Endothelial cell of umbilical vein (primary cell): Measurements from ENCODE around the gene TMEM170B. TPM values are rescaled to one million over a fixed set of nuclear protein-coding genes. Genes with fewer than 3 reads are reported as not detected.

Source experiments
- BruUV-seq: library from RNA; stranded (reverse); fragments of 400-500 nt; replicated peaks from 2 replicates; lab custom pipeline; 2021; lab: Mats Ljungman, UMichigan
- CTCF ChIA-PET: fragments of 300-600, 350-600 bp; sonication (Branson Sonifier 250); formaldehyde crosslinking; loops from one replicate; lab custom pipeline; 2021; ENCODE audit warnings: antibody characterized with exemption, inconsistent platforms; lab: Charles Lee
- POLR2A ChIA-PET: fragments of 300-600, 350-600 bp; sonication (Branson Sonifier 250); formaldehyde crosslinking; loops from one replicate; lab custom pipeline; 2021; ENCODE audit warnings: antibody characterized with exemption, inconsistent platforms; lab: Charles Lee
- DNase-seq: peaks from one replicate; pipeline ENCODE4 v3.0.0-alpha.2; 2011; ENCODE audit warnings: low read depth, low spot score
- FAIRE-seq: peaks from 2 replicates; lab custom pipeline; 2011; peaks lifted over from hg19 to GRCh38; lab: Jason Lieb, UNC
- H2AFZ ChIP-seq: 2 replicates; pipeline ENCODE4 v1.6.0; 2012; ENCODE audit warnings: low read depth, low read length, control low read depth, inconsistent platforms
- H3K27ac ChIP-seq: 2 replicates; pipeline ENCODE4 v1.5.1; 2011; ENCODE audit warnings: low read depth, mild to moderate bottlenecking, control low read depth, low read length, moderate library complexity; ENCODE audit not compliant: insufficient read depth
- H3K27me3 ChIP-seq, 2 experiments: 2 replicates each; pipeline versions ENCODE4 v1.6.0 to v1.6.1; 2011; ENCODE audit warnings: low read length in 2 of 2, mixed read lengths in 1 of 2; ENCODE audit not compliant: control insufficient read depth in 2 of 2, insufficient read depth in 2 of 2
- H3K36me3 ChIP-seq, 2 experiments: 2 replicates in 1 of 2; 3 replicates in 1 of 2; pipeline ENCODE4 v1.5.1; 2011; ENCODE audit warnings: low read length in 2 of 2, mild to moderate bottlenecking in 1 of 2, moderate library complexity in 1 of 2; ENCODE audit not compliant: control insufficient read depth in 2 of 2, insufficient read depth in 2 of 2; ENCODE audit errors: extremely low read depth in 1 of 2
- H3K4me1 ChIP-seq: 3 replicates; pipeline ENCODE4 v1.5.1; 2011; ENCODE audit warnings: mild to moderate bottlenecking, low read length; ENCODE audit not compliant: control insufficient read depth, insufficient read depth; ENCODE audit errors: extremely low read depth
- H3K4me2 ChIP-seq: 2 replicates; pipeline ENCODE4 v1.6.1; 2011; ENCODE audit warnings: low read length, control low read depth, mixed read lengths; ENCODE audit not compliant: insufficient read depth
- H3K4me3 ChIP-seq, 3 experiments: fragments of 200-600 bp in 1 of 3; sonication (generic), shearing (Covaris generic) in 1 of 3; replicated peaks in 1 of 3; 2 replicates each; pipeline ENCODE4 v1.5.1; 2011 to 2016; ENCODE audit warnings: control low read depth in 3 of 3, low read length in 3 of 3, mild to moderate bottlenecking in 2 of 3, inconsistent platforms in 1 of 3, low read depth in 1 of 3, moderate library complexity in 1 of 3; ENCODE audit not compliant: insufficient read depth in 1 of 3
- H3K79me2 ChIP-seq: 2 replicates; pipeline ENCODE4 v1.6.0; 2012; ENCODE audit warnings: low read length, inconsistent platforms; ENCODE audit not compliant: control insufficient read depth, insufficient read depth
- H3K9ac ChIP-seq: replicated peaks from 2 replicates; pipeline ENCODE3; 2011; ENCODE audit warnings: low read length, control low read depth; ENCODE audit not compliant: insufficient read depth; ENCODE audit errors: extremely low read depth
- H3K9me1 ChIP-seq: replicated peaks from 3 replicates; pipeline ENCODE4 v1.6.0; 2011; ENCODE audit warnings: mild to moderate bottlenecking, low read length; ENCODE audit not compliant: control insufficient read depth, insufficient read depth; ENCODE audit errors: extremely low read depth
- H3K9me3 ChIP-seq: replicated peaks from 2 replicates; pipeline ENCODE4 v1.5.1; 2012; ENCODE audit warnings: low read length, inconsistent platforms; ENCODE audit not compliant: control insufficient read depth, insufficient read depth
- H4K20me1 ChIP-seq: replicated peaks from 2 replicates; pipeline ENCODE3; 2011; ENCODE audit warnings: mild to moderate bottlenecking, low read length; ENCODE audit not compliant: control insufficient read depth, insufficient read depth; ENCODE audit errors: extremely low read depth
- EZH2 ChIP-seq: IDR thresholded peaks from 2 replicates; pipeline ENCODE4 v1.6.1; 2012; ENCODE audit warnings: borderline replicate concordance, low read depth, mild to moderate bottlenecking, moderate library complexity, low read length, inconsistent platforms; ENCODE audit not compliant: severe bottlenecking
- FOS ChIP-seq: IDR thresholded peaks from 2 replicates; pipeline ENCODE4 v1.6.1; 2011; ENCODE audit warnings: mild to moderate bottlenecking, low read length, moderate library complexity, borderline replicate concordance; ENCODE audit not compliant: insufficient read depth
- GATA2 ChIP-seq: IDR thresholded peaks from 2 replicates; pipeline ENCODE4 v1.7.0; 2011; ENCODE audit warnings: low read depth, mild to moderate bottlenecking, moderate library complexity, mixed read lengths, low read length; ENCODE audit not compliant: insufficient read length, insufficient read depth
- JUN ChIP-seq: IDR thresholded peaks from 2 replicates; pipeline ENCODE4 v1.6.1; 2011; ENCODE audit warnings: borderline replicate concordance, low read depth; ENCODE audit not compliant: insufficient read length, insufficient read depth
- MYC ChIP-seq: IDR thresholded peaks from one replicate; pipeline ENCODE4 v1.6.1; 2011; ENCODE audit warnings: mild to moderate bottlenecking, low read depth, low read length
- POLR2A ChIP-seq: IDR thresholded peaks from 2 replicates; pipeline ENCODE4 v1.6.1; 2012; ENCODE audit warnings: low read depth, mild to moderate bottlenecking, control low read depth, low read length
- POLR2AphosphoS5 ChIP-seq: IDR thresholded peaks from 2 replicates; pipeline ENCODE4 v1.6.1; 2012; ENCODE audit warnings: low read depth, mild to moderate bottlenecking, control low read depth, low read length, moderate library complexity; ENCODE audit not compliant: insufficient read depth
- dilution Hi-C: fragments of 300-500 bp; cut with MboI; formaldehyde crosslinking; loops from one replicate; pipeline ENCODE4 v1.15.0; 2019; ENCODE audit warnings: low sequenced_read_pairs; ENCODE audit not compliant: extremely low pct_ligation_motif_present
- intact Hi-C: fragments of 100-400 bp; cut with micrococcal nuclease; formaldehyde crosslinking; loops from one replicate; pipeline ENCODE4 v1.10.0; 2022
- polyA plus RNA-seq, 4 experiments: library from polyadenylated mRNA; depleted of rRNA in 3 of 4; stranded (reverse) in 3 of 4; unstranded in 1 of 4; fragments of >200 nt; gene quantifications; 2 replicates each; pipeline versions ENCODE4 v1.2.1 to v1.2.3, GENCODE V29; 2011 to 2012; ENCODE audit warnings: missing spikeins in 1 of 4
- total RNA-seq: library from RNA; stranded (reverse); gene quantifications from 2 replicates; pipeline ENCODE4 v1.2.3, GENCODE V29; 2021
- TF ChIP-seq, protein P1 (sequence below), 2 donors: IDR thresholded peaks; 1 replicate in 1 of 2; 2 replicates in 1 of 2; pipeline ENCODE4 v1.5.1; 2011; ENCODE audit warnings: low read length in 2 of 2, mild to moderate bottlenecking in 2 of 2, moderate library complexity in 2 of 2, control low read depth in 1 of 2, inconsistent platforms in 1 of 2, low read depth in 1 of 2; ENCODE audit not compliant: insufficient read depth in 1 of 2; ENCODE audit errors: extremely low read depth in 1 of 2
- TF ChIP-seq, protein P2 (sequence below): IDR thresholded peaks from 2 replicates; pipeline ENCODE4 v1.6.1; 2011; ENCODE audit not compliant: insufficient read depth, insufficient read length

Gene TMEM170B
- total and polyA plus RNA-seq, 2 donors (not counting 3 experiments of a cell fraction or from before 2014, with no cell fraction given): 1.1 to 4.2 TPM

GRCh38 chr6:11497881-11498280, 39.7 kb upstream of the TMEM170B start:
- no peak for DNase-seq
- Histone ChIP-seq H3K27ac (no peak overlapping the region), H4K20me1 (no peaks in the 10 kb centered on the region), H3K9me1 (no peaks in the 10 kb centered on the region), H3K36me3 (no peaks in the 10 kb centered on the region), H3K9ac (no peak overlapping the region), H3K4me3 (no peak overlapping the region), H3K4me2 (no peak overlapping the region), H3K9me3 (no peaks in the 10 kb centered on the region), H3K27me3 (no peaks in the 10 kb centered on the region), H3K79me2 (no peaks in the 10 kb centered on the region), H3K4me1 (peaks cover 5% of the 10 kb centered on the region), H2AFZ (no peak overlapping the region)
- ChIA-PET CTCF (interaction anchor here (0.9 to 9.2 kb wide), 10 partner anchors 78 to 546 kb away, joined by 3 to 136 read pairs (median 12); no protein-coding TSS in a partner anchor), POLR2A (no interaction called here)
- no peak for TF ChIP-seq POLR2A
- TF ChIP-seq, protein P1, sequence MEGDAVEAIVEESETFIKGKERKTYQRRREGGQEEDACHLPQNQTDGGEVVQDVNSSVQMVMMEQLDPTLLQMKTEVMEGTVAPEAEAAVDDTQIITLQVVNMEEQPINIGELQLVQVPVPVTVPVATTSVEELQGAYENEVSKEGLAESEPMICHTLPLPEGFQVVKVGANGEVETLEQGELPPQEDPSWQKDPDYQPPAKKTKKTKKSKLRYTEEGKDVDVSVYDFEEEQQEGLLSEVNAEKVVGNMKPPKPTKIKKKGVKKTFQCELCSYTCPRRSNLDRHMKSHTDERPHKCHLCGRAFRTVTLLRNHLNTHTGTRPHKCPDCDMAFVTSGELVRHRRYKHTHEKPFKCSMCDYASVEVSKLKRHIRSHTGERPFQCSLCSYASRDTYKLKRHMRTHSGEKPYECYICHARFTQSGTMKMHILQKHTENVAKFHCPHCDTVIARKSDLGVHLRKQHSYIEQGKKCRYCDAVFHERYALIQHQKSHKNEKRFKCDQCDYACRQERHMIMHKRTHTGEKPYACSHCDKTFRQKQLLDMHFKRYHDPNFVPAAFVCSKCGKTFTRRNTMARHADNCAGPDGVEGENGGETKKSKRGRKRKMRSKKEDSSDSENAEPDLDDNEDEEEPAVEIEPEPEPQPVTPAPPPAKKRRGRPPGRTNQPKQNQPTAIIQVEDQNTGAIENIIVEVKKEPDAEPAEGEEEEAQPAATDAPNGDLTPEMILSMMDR (IDR thresholded peaks at IDR 0.05; ENCODE audit: extremely low read depth in 1 of 2, insufficient read depth in 1 of 2, low read depth in 1 of 2, low read length in 2 of 2): no peak
- TF ChIP-seq JUN: no peak
- TF ChIP-seq, protein P2, sequence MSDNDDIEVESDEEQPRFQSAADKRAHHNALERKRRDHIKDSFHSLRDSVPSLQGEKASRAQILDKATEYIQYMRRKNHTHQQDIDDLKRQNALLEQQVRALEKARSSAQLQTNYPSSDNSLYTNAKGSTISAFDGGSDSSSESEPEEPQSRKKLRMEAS: no peak
- TF ChIP-seq GATA2: no peak
- TF ChIP-seq EZH2: no peak
- no peak for TF ChIP-seq POLR2AphosphoS5
- TF ChIP-seq FOS: no peak
- no peak for TF ChIP-seq MYC
- intact Hi-C loops: loop anchor here (5.0 kb wide), 1 partner anchor 71 kb away; no protein-coding TSS in a partner anchor
- no peak for FAIRE-seq
- dilution Hi-C loops: loop anchor here (25.0 kb wide), 1 partner anchor 361 kb away; no protein-coding TSS in a partner anchor
- no TSS peak for BruUV-seq
